HepG2 (cell line): ENCODE measurements around the gene FGD3. TPM values are rescaled to one million over a fixed set of nuclear protein-coding genes. Genes with fewer than 3 reads are reported as not detected.

Experiments used
- ATAC-seq: fragments of 200-7000 bp; cut with Tn5 transposase; 3 replicates; pipeline ENCODE4 v1.9.1; 2020; ENCODE audit warnings: mild to moderate bottlenecking, moderate library complexity
- BruUV-seq: library from RNA; stranded (reverse); fragments of 400-500 nt; replicated peaks from 2 replicates; lab custom pipeline; 2021; lab: Mats Ljungman, UMichigan
- CTCF ChIA-PET: fragments of 300-600 bp; formaldehyde crosslinking; extraction: SDS; loops from one replicate; lab custom pipeline; 2021; ENCODE audit warnings: low total read pairs, inconsistent platforms, low intra/inter-chr PET ratio; lab: Yijun Ruan, JAX
- POLR2A ChIA-PET: fragments of 350-600 bp; sonication (Branson Sonifier 250); formaldehyde crosslinking; loops from one replicate; lab custom pipeline; 2020; ENCODE audit warnings: antibody characterized with exemption, inconsistent platforms; lab: Yijun Ruan, JAX
- DNase-seq: peaks from one replicate; pipeline ENCODE4 v3.0.0-alpha.2; 2015; ENCODE audit warnings: low spot score
- FAIRE-seq: peaks from 3 replicates; lab custom pipeline; 2011; peaks lifted over from hg19 to GRCh38; lab: Jason Lieb, UNC
- H2AFZ ChIP-seq: one replicate; pipeline ENCODE4 v1.6.1; 2011; ENCODE audit warnings: low read length, inconsistent platforms
- H3K27ac ChIP-seq: fragments of 300-600 bp; 3 replicates; pipeline ENCODE4 v1.8.0; 2011; ENCODE audit warnings: mixed run types, mild to moderate bottlenecking, mixed read lengths, low read length, inconsistent platforms; ENCODE audit not compliant: insufficient read depth; ENCODE audit errors: extremely low read length
- H3K27me3 ChIP-seq, 2 experiments: fragments of 200-600 bp in 1 of 2; 2 replicates in 1 of 2; 3 replicates in 1 of 2; pipeline versions ENCODE4 v1.6.0 to v1.8.0; 2011; ENCODE audit warnings: low read length in 2 of 2, mild to moderate bottlenecking in 2 of 2, moderate library complexity in 2 of 2, inconsistent platforms in 1 of 2; ENCODE audit not compliant: insufficient read depth in 2 of 2, control insufficient read depth in 1 of 2
- H3K36me3 ChIP-seq, 2 experiments: fragments of 200-600 bp in 1 of 2; replicated peaks in 1 of 2; 2 replicates in 1 of 2; 3 replicates in 1 of 2; pipeline versions ENCODE4 v1.5.1 to v1.8.0; 2011; ENCODE audit warnings: low read length in 2 of 2, inconsistent platforms in 1 of 2; ENCODE audit not compliant: insufficient read depth in 2 of 2, control insufficient read depth in 1 of 2
- H3K4me1 ChIP-seq: 2 replicates; pipeline ENCODE4 v1.5.1; 2012; ENCODE audit warnings: low read length, inconsistent platforms; ENCODE audit not compliant: insufficient read depth
- H3K4me2 ChIP-seq: 2 replicates; pipeline ENCODE4 v1.6.0; 2011; ENCODE audit warnings: low read depth, low read length, inconsistent platforms
- H3K4me3 ChIP-seq, 3 experiments: fragments of 200-600 bp in 1 of 3; sonication (generic), shearing (Covaris generic) in 1 of 3; replicated peaks in 1 of 3; 2 replicates each; pipeline ENCODE4 v1.5.1; 2011 to 2016; ENCODE audit warnings: low read length in 3 of 3, inconsistent platforms in 2 of 3, low read depth in 2 of 3, mild to moderate bottlenecking in 2 of 3, control low read depth in 1 of 3, mixed read lengths in 1 of 3; ENCODE audit not compliant: insufficient read depth in 1 of 3
- H3K79me2 ChIP-seq: one replicate; pipeline ENCODE4 v1.6.1; 2011; ENCODE audit warnings: low read length, inconsistent platforms; ENCODE audit not compliant: insufficient read depth
- H3K9ac ChIP-seq: 2 replicates; pipeline ENCODE4 v1.6.0; 2011; ENCODE audit warnings: mild to moderate bottlenecking, low read depth, low read length, inconsistent platforms; ENCODE audit not compliant: insufficient read depth
- H3K9me3 ChIP-seq: 2 replicates; pipeline ENCODE4 v1.5.1; 2012; ENCODE audit warnings: mild to moderate bottlenecking, low read length
- H4K20me1 ChIP-seq: 2 replicates; pipeline ENCODE4 v1.6.0; 2011; ENCODE audit warnings: inconsistent platforms, mild to moderate bottlenecking, low read length, moderate library complexity; ENCODE audit not compliant: insufficient read depth
- EHMT2 ChIP-seq: fragments of 200-600 bp; sonication (generic); IDR thresholded peaks from 2 replicates; pipeline ENCODE4 v1.7.0; 2017; ENCODE audit warnings: antibody characterized with exemption, low read depth, low read length, borderline replicate concordance
- HNRNPL ChIP-seq: fragments of 200-400 bp; formaldehyde crosslinking; IDR thresholded peaks from 2 replicates; pipeline ENCODE4 v1.6.1; 2017; ENCODE audit warnings: mild to moderate bottlenecking, low read depth, low read length
- NONO ChIP-seq, 2 experiments: fragments of 450-650 bp in 1 of 2; sonication (generic) in 1 of 2; formaldehyde crosslinking in 1 of 2; IDR thresholded peaks in 1 of 2; conservative IDR thresholded peaks in 1 of 2; 2 replicates each; pipeline versions ENCODE4 v1.6.1 to v1.8.0; 2017 to 2022; ENCODE audit warnings: mild to moderate bottlenecking in 1 of 2, missing genetic modification reagents in 1 of 2, moderate library complexity in 1 of 2
- PHF5A ChIP-seq: IDR thresholded peaks from one replicate; pipeline ENCODE4 v1.6.1; 2018; ENCODE audit warnings: low read depth, missing genetic modification reagents; ENCODE audit not compliant: unreplicated experiment
- RORA ChIP-seq: sonication (generic); formaldehyde crosslinking; IDR thresholded peaks from 2 replicates; pipeline ENCODE4 v1.5.0; 2020; ENCODE audit warnings: mild to moderate bottlenecking, missing genetic modification reagents, moderate library complexity
- TERF1 ChIP-seq: sonication (generic); formaldehyde crosslinking; IDR thresholded peaks from 2 replicates; pipeline ENCODE4 v1.8.0; 2022; ENCODE audit warnings: mild to moderate bottlenecking, missing genetic modification reagents, moderate library complexity
- ZFYVE20 ChIP-seq: sonication (generic); formaldehyde crosslinking; IDR thresholded peaks from 2 replicates; pipeline ENCODE4 v1.8.0; 2023; ENCODE audit warnings: low read depth, mild to moderate bottlenecking, moderate library complexity, missing genetic modification reagents, borderline replicate concordance
- WGBS: methylation state at CpG from one replicate; pipeline ENCODE4 v1.1.6; 2017; ENCODE audit warnings: low lambda C conversion rate; 5-methylcytosine and 5-hydroxymethylcytosine counted together
- in situ Hi-C: cut with HindIII; loops from 2 replicates; pipeline ENCODE4 v1.10.0; 2017; ENCODE audit warnings: low pct_unique_long_range_greater_than_20kb; ENCODE audit not compliant: extremely low pct_ligation_motif_present
- intact Hi-C: fragments of 100-400 bp; cut with micrococcal nuclease; formaldehyde crosslinking; loops from one replicate; pipeline ENCODE4 v1.10.0; 2022; ENCODE audit not compliant: unreplicated experiment
- polyA plus RNA-seq, 8 experiments: library from polyadenylated mRNA; depleted of rRNA in 3 of 8; stranded (reverse) in 7 of 8; unstranded in 1 of 8; fragments of >200 nt; fragmentation: Illumina TruSeq in 4 of 8; extraction: Trizol in 4 of 8; gene quantifications; 2 replicates each; pipeline versions ENCODE4 v1.2.1 to v1.2.3, GENCODE V29; 2011 to 2016; ENCODE audit warnings: low read depth in 4 of 8, missing spikeins in 1 of 8, mixed read lengths in 1 of 8; ENCODE audit not compliant: insufficient read depth in 1 of 8
- total RNA-seq, 5 experiments: library from RNA; depleted of rRNA; stranded (reverse); fragments of >200 nt; fragmentation: Illumina TruSeq; extraction: Trizol; gene quantifications; 2 replicates each; pipeline ENCODE4 v1.2.3, GENCODE V29; 2016; ENCODE audit warnings: low read depth in 1 of 5

FGD3 gene
- total and polyA plus RNA-seq, 2 of the 13 experiments (the other 11 are each of a cell fraction or from before 2014, with no cell fraction given), result 0.53 to 1.1 TPM

DNA sequence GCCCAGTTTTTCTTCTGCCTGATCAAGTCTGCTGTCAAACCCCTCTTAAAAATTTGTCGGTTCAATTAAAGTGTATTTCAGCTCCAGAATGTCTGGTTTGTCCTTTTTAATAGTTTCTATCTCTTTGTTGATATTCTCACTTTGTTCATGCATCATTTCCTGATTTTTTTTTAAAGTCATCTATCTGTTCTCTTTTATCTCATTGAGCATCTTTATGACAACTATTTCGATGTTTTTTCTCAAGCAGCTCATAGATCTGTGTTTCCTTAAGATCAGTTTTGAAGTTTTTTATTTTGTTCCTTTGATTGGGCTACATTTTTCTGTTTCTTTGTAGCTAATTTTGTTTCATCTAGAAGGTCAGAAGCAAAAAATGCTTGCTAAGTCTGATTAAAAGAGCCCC, 53.7 kb downstream of the FGD3 start:
- H2AFZ ChIP-seq, result no peak overlapping the region
- ATAC-seq (no peak), DNase-seq (no peak), FAIRE-seq (no peak)
- TF ChIP-seq TERF1 (no peak), HNRNPL (no peak), PHF5A (CRISPR knock-in tag) (no peak), ZFYVE20 (no peak), RORA (CRISPR knock-in tag) (no peak), EHMT2 (no peak)
- no peaks in the 10 kb centered on the region for H4K20me1 ChIP-seq
- CTCF ChIA-PET, result no interaction called here
- no peak overlapping the region for H3K27ac ChIP-seq
- H3K79me2 ChIP-seq, result no peaks in the 10 kb centered on the region
- in situ Hi-C loops, result no loop called here
- H3K36me3 ChIP-seq, result no peaks in the 10 kb centered on the region
- POLR2A ChIA-PET, result no interaction called here
- WGBS, result 46% methylated on average over 2 of the region's 2 CpGs
- H3K4me1 ChIP-seq, result peaks cover 15% of the 10 kb centered on the region
- no peak overlapping the region for H3K4me3 ChIP-seq
- no peak overlapping the region for H3K4me2 ChIP-seq
- no peaks in the 10 kb centered on the region for H3K27me3 ChIP-seq
- intact Hi-C loops, result loop anchor here (5.0 kb wide), 2 partner anchors 56 to 106 kb away; partner anchors contain the start of gene SUSD3
- no peak overlapping the region for H3K9ac ChIP-seq
- H3K9me3 ChIP-seq, result no peaks in the 10 kb centered on the region
- BruUV-seq, result no TSS peak

DNA sequence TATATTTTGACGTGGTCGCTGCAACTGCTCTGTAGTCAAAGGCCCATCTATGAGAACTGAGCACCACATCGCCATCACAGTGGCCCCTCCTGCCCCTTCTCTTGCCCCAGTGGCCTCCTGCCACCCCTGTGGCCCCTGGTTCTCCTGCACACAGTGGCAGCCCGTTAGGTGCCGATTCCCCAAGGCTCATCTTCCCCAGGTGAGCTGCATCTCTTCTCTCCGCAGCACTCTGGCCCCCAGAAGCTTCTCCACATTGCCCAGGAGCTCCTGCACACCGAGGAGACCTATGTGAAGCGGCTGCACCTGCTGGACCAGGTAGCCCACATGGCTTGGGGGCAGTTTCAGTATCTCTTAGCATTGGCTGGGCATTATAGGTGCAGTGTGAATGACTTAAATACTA, 55.4 kb downstream of the FGD3 start:
- Histone ChIP-seq H2AFZ (no peak overlapping the region), H3K4me2 (no peak overlapping the region), H3K9ac (no peak overlapping the region), H3K4me3 (no peak overlapping the region), H3K27me3 (no peaks in the 10 kb centered on the region), H3K27ac (no peak overlapping the region), H3K79me2 (no peaks in the 10 kb centered on the region), H3K36me3 (no peaks in the 10 kb centered on the region), H3K9me3 (no peaks in the 10 kb centered on the region), H4K20me1 (no peaks in the 10 kb centered on the region), H3K4me1 (peaks cover 15% of the 10 kb centered on the region)
- ATAC-seq (no peak), DNase-seq (no peak), FAIRE-seq (no peak)
- TF ChIP-seq NONO (IDR thresholded peaks at IDR 0.05) (no peak), NONO (CRISPR knock-in tag; conservative IDR thresholded peaks at IDR 0.05) (no peak)
- ChIA-PET CTCF (no interaction called here), POLR2A (no interaction called here)
- no TSS peak for BruUV-seq
- in situ Hi-C loops (no loop called here), intact Hi-C loops (loop anchor here (5.0 kb wide), 2 partner anchors 55 to 105 kb away; partner anchors contain the start of gene SUSD3)
- WGBS, result 70% methylated on average over 7 of the region's 8 CpGs
